Ishikawa (cell line): Measurements from ENCODE around the gene NT5C2.

Experiments used
- CEBPB ChIP-seq: IDR thresholded peaks from 2 replicates; pipeline ENCODE4 v1.6.1; 2012
- CREB1 ChIP-seq: IDR thresholded peaks from 2 replicates; pipeline ENCODE4 v1.6.1; 2012; ENCODE audit warnings: low read depth
- EGR1 ChIP-seq: IDR thresholded peaks from 2 replicates; pipeline ENCODE4 v1.6.1; 2012
- EP300 ChIP-seq: IDR thresholded peaks from 2 replicates; pipeline ENCODE4 v1.6.1; 2012; ENCODE audit warnings: borderline replicate concordance
- FOXM1 ChIP-seq: IDR thresholded peaks from 2 replicates; pipeline ENCODE4 v1.6.1; 2012; ENCODE audit warnings: low read depth, borderline replicate concordance
- MAX ChIP-seq: IDR thresholded peaks from 2 replicates; pipeline ENCODE4 v1.6.1; 2012
- NFIC ChIP-seq: IDR thresholded peaks from 2 replicates; pipeline ENCODE4 v1.6.1; 2012
- RAD21 ChIP-seq: IDR thresholded peaks from 2 replicates; pipeline ENCODE4 v1.6.1; 2012; ENCODE audit warnings: low read depth
- REST ChIP-seq: IDR thresholded peaks from 2 replicates; pipeline ENCODE4 v1.6.1; 2012; ENCODE audit warnings: low read depth, mild to moderate bottlenecking
- TAF1 ChIP-seq: IDR thresholded peaks from 2 replicates; pipeline ENCODE4 v1.6.1; 2012; ENCODE audit warnings: low read depth, mild to moderate bottlenecking
- TCF12 ChIP-seq: IDR thresholded peaks from 2 replicates; pipeline ENCODE4 v1.6.1; 2012; ENCODE audit warnings: low read depth
- TEAD4 ChIP-seq: IDR thresholded peaks from 2 replicates; pipeline ENCODE4 v1.6.1; 2012
- USF1 ChIP-seq: IDR thresholded peaks from 2 replicates; pipeline ENCODE4 v1.6.1; 2012
- YY1 ChIP-seq: IDR thresholded peaks from 2 replicates; pipeline ENCODE4 v1.6.1; 2012; ENCODE audit warnings: low read depth
- ZBTB7A ChIP-seq: IDR thresholded peaks from 2 replicates; pipeline ENCODE4 v1.6.1; 2012; ENCODE audit warnings: low read depth

NT5C2 gene

GRCh38 chr10:103060575-103060974 lies 132.5 kb downstream of the NT5C2 start:
- TF ChIP-seq RAD21 (no peak), CEBPB (no peak), EP300 (no peak), ZBTB7A (no peak), TAF1 (no peak), TEAD4 (no peak), FOXM1 (no peak), YY1 (no peak), REST (no peak), EGR1 (no peak)

- TF ChIP-seq TAF1 (no peak), TCF12 (no peak), TEAD4 (no peak), NFIC (no peak)
Observed at GRCh38 chr10:103058034-103058433, 135.0 kb downstream of the NT5C2 start.

GRCh38 chr10:103055105-103055504 lies 138.0 kb downstream of the NT5C2 start:
- TF ChIP-seq EP300 (no peak), TCF12 (no peak), EGR1 (no peak)

GRCh38 chr10:103054621-103055020 lies 138.5 kb downstream of the NT5C2 start:
- TF ChIP-seq RAD21, result no peak
- no peak for TF ChIP-seq CEBPB
- TF ChIP-seq EGR1, result no peak
- no peak for TF ChIP-seq CREB1
- no peak for TF ChIP-seq FOXM1
- no peak for TF ChIP-seq USF1
- no peak for TF ChIP-seq YY1
- TF ChIP-seq TAF1, result no peak
- TF ChIP-seq ZBTB7A, result no peak

GRCh38 chr10:103053659-103054581 lies 139.2 kb downstream of the NT5C2 start:
- TF ChIP-seq RAD21 (peak; percentile 48; the same call in 1 of the 2 replicates), REST (no peak)

- TF ChIP-seq RAD21 (no peak), CEBPB (peak; percentile 86), TCF12 (no peak), MAX (no peak), ZBTB7A (no peak)
Observed at GRCh38 chr10:103049237-103049636, 143.8 kb downstream of the NT5C2 start.

- TF ChIP-seq EP300 (no peak), TCF12 (no peak), FOXM1 (no peak), CREB1 (no peak), USF1 (no peak), MAX (no peak), NFIC (no peak), EGR1 (no peak), ZBTB7A (no peak), REST (no peak), CEBPB (no peak), TEAD4 (no peak), YY1 (no peak), TAF1 (no peak), RAD21 (no peak)
Observed at GRCh38 chr10:103047381-103047780, 145.7 kb downstream of the NT5C2 start.
